K562 (cell line): ENCODE data around the gene OR51V1. TPM values are rescaled to one million over a fixed set of nuclear protein-coding genes. Genes with fewer than 3 reads are reported as not detected.

ENCODE experiments used
- CEBPG ChIP-seq, 3 experiments: fragments of 200-800 bp in 1 of 3; sonication (Bioruptor generic) in 1 of 3; sonication (generic) in 1 of 3; formaldehyde crosslinking in 1 of 3; IDR thresholded peaks in 2 of 3; conservative IDR thresholded peaks in 1 of 3; 2 replicates each; pipeline versions ENCODE4 v1.6.1 to v1.8.0; 2016 to 2022; ENCODE audit warnings: missing compliant biosample characterization in 2 of 3, missing genetic modification characterization in 2 of 3, mild to moderate bottlenecking in 1 of 3, missing genetic modification reagents in 1 of 3
- CGGBP1 ChIP-seq: fragments of 250-450 bp; sonication (Bioruptor Pico); IDR thresholded peaks from 2 replicates; pipeline ENCODE4 v1.9.0; 2021; ENCODE audit warnings: mild to moderate bottlenecking
- CREB5 ChIP-seq: fragments of 250-450 bp; sonication (Bioruptor Pico); IDR thresholded peaks from 2 replicates; pipeline ENCODE4 v1.5.0; 2020; ENCODE audit warnings: mild to moderate bottlenecking
- E2F6 ChIP-seq, 2 experiments: IDR thresholded peaks; 2 replicates each; pipeline ENCODE4 v1.6.1; 2011; ENCODE audit warnings: borderline replicate concordance in 1 of 2, control low read depth in 1 of 2, low read depth in 1 of 2, low read length in 1 of 2, mild to moderate bottlenecking in 1 of 2, mixed read lengths in 1 of 2, moderate library complexity in 1 of 2; ENCODE audit not compliant: insufficient read depth in 1 of 2, insufficient read length in 1 of 2, poor library complexity in 1 of 2, severe bottlenecking in 1 of 2; ENCODE audit errors: extremely low read depth in 1 of 2
- FOSL1 ChIP-seq: fragments of 200-800 bp; sonication (Bioruptor generic); conservative IDR thresholded peaks from 2 replicates; pipeline ENCODE4 v1.6.1; 2016; ENCODE audit warnings: missing genetic modification characterization, missing compliant biosample characterization
- HMG20B ChIP-seq: fragments of 250-450 bp; sonication (Bioruptor Pico); IDR thresholded peaks from 2 replicates; pipeline ENCODE4 v1.5.0; 2021; ENCODE audit warnings: mild to moderate bottlenecking
- KAT2B ChIP-seq: IDR thresholded peaks from one replicate; pipeline ENCODE4 v1.6.1; 2012; ENCODE audit warnings: low read depth, mild to moderate bottlenecking, control low read depth, inconsistent platforms, low read length, moderate library complexity
- KLF13 ChIP-seq: fragments of 450-650 bp; IDR thresholded peaks from 2 replicates; pipeline ENCODE4 v1.6.1; 2016; ENCODE audit warnings: missing genetic modification characterization, low read depth, mild to moderate bottlenecking, missing compliant biosample characterization, moderate library complexity, borderline replicate concordance
- LCOR ChIP-seq: sonication (generic); formaldehyde crosslinking; IDR thresholded peaks from 2 replicates; pipeline ENCODE4 v1.8.0; 2022; ENCODE audit warnings: mild to moderate bottlenecking, missing genetic modification reagents
- NONO ChIP-seq, 2 experiments: fragments of 200-400 bp in 1 of 2; fragments of 450-650 bp in 1 of 2; formaldehyde crosslinking in 1 of 2; IDR thresholded peaks; 2 replicates each; pipeline ENCODE4 v1.6.1; 2017; ENCODE audit warnings: low read depth in 2 of 2, mild to moderate bottlenecking in 2 of 2, moderate library complexity in 2 of 2, low read length in 1 of 2
- POLR2A ChIP-seq: fragments of 450-650 bp; conservative IDR thresholded peaks from 2 replicates; pipeline ENCODE4 v1.6.1; 2016
- PREB ChIP-seq: sonication (generic); formaldehyde crosslinking; IDR thresholded peaks from 2 replicates; pipeline ENCODE4 v1.8.1; 2023; ENCODE audit warnings: mild to moderate bottlenecking, missing genetic modification reagents
- RHOXF2B ChIP-seq: fragments of 250-450 bp; sonication (Bioruptor Pico); conservative IDR thresholded peaks from 2 replicates; pipeline ENCODE4 v1.5.1; 2021
- TARDBP ChIP-seq: fragments of 450-650 bp; IDR thresholded peaks from 2 replicates; pipeline ENCODE4 v1.6.1; 2016
- ZBTB17 ChIP-seq: fragments of 450-650 bp; formaldehyde crosslinking; IDR thresholded peaks from 2 replicates; pipeline ENCODE4 v1.4.0; 2020; ENCODE audit warnings: mild to moderate bottlenecking
- ZNF436 ChIP-seq: fragments of 250-450, 450-650 bp; sonication (Bioruptor Pico); formaldehyde crosslinking; IDR thresholded peaks from 2 replicates; pipeline ENCODE4 v1.7.0; 2020; ENCODE audit warnings: mild to moderate bottlenecking
- polyA plus RNA-seq, 8 experiments: library from polyadenylated mRNA; depleted of rRNA in 4 of 8; stranded (reverse) in 5 of 8; unstranded in 3 of 8; fragments of >200 nt; fragmentation: Nextera tagmentation in 2 of 8; fragmentation: Illumina TruSeq in 1 of 8; extraction: Ambion mirVana in 2 of 8; extraction: Trizol in 1 of 8; gene quantifications; 2 replicates each; pipeline versions ENCODE4 v1.2.1 to v1.2.3, GENCODE V29; 2011 to 2014; ENCODE audit warnings: inconsistent platforms in 1 of 8, missing spikeins in 1 of 8
- total RNA-seq, 7 experiments: library from RNA; depleted of rRNA in 6 of 7; stranded (reverse); fragments of >200 nt in 6 of 7; fragmentation: Illumina TruSeq in 2 of 7; extraction: Trizol in 2 of 7; gene quantifications; 2 replicates each; pipeline versions ENCODE4 v1.2.1 to v1.2.3, GENCODE V29; 2011 to 2021; ENCODE audit warnings: low replicate concordance in 1 of 7

Gene OR51V1
- total and polyA plus RNA-seq, 9 of the 15 experiments (the other 6 are each of a cell fraction or from before 2014, with no cell fraction given) = not detected

DNA sequence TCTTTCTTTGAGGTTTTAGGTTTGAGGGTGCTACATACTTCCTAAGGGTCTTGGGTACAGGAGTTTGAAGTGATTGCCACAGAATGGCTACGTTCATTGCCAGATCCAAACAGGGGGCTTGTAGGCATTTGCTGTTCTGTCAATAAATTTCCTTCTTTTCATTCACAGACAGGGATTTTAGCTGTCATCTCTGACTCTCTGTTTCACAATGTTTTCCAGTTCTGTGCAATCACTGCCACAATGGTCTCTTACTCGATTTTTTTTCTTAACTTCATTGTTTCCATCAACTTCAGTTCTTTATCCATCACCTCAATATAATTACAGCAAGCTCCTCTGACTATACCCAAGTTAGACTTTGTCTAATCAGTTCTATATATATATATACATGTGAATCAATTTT, 40.0 kb upstream of the OR51V1 start (continued):
- TF ChIP-seq PREB (no peak), CEBPG (CRISPR knock-in tag; IDR thresholded peaks at IDR 0.05) (no peak), CEBPG (tag; conservative IDR thresholded peaks at IDR 0.05 in 1 of 2, IDR thresholded peaks at IDR 0.05 in 1 of 2) (peak in 1 of 2 experiments; percentile 59; a peak in 1 of 4 replicates), CGGBP1 (CRISPR knock-in tag) (peak; percentile 40; the same call in 1 of the 2 replicates), E2F6 (IDR thresholded peaks at IDR 0.05; ENCODE audit: borderline replicate concordance in 1 of 2, extremely low read depth in 1 of 2, insufficient read depth in 1 of 2, insufficient read length in 1 of 2, low read depth in 1 of 2, low read length in 1 of 2, poor library complexity in 1 of 2, severe bottlenecking in 1 of 2) (no peak), FOSL1 (tag) (no peak), POLR2A (0 out of 2 replicates have a peak, but pooled peaks have one; percentile 42), ZBTB17 (CRISPR knock-in tag) (peak; percentile 40; the same call in 1 of the 2 replicates), RHOXF2B (CRISPR knock-in tag) (no peak), KLF13 (tag) (no peak), KAT2B (no peak), TARDBP (no peak), HMG20B (CRISPR knock-in tag) (no peak), LCOR (CRISPR knock-in tag) (no peak), ZNF436 (CRISPR knock-in tag) (0 out of 2 replicates have a peak, but pooled peaks have one; percentile 30), CREB5 (no peak), NONO (IDR thresholded peaks at IDR 0.05; ENCODE audit: low read depth in 2 of 2, low read length in 1 of 2) (no peak)
